Tongue (tissue), 2 donors: ENCODE data around the gene HS3ST4. TPM values are rescaled to one million over a fixed set of nuclear protein-coding genes. Genes with fewer than 3 reads are reported as not detected.
A peak's percentile ranks its signal among the peaks of the same experiment; 100 is the strongest.

Experiments
- DNase-seq: peaks from one replicate; pipeline ENCODE4 v3.0.0-alpha.2; 2015
- total RNA-seq: library from RNA; depleted of rRNA; stranded (reverse); fragments of >200 nt; gene quantifications from one replicate; pipeline ENCODE4 v1.2.3, GENCODE V29; 2014

Gene HS3ST4
- total RNA-seq, 1 donor from 2014 or later: 0.21 TPM

GRCh38 chr16:25828510-25828909 is 136.8 kb downstream of the HS3ST4 start:
- no peak for DNase-seq

- DNase-seq: no peak
Measured at GRCh38 chr16:25832291-25832690, 140.5 kb downstream of the HS3ST4 start.

- DNase-seq: no peak
Measured at GRCh38 chr16:25834101-25834500, 142.3 kb downstream of the HS3ST4 start.

- DNase-seq: no peak
Measured at GRCh38 chr16:25835126-25835525, 143.4 kb downstream of the HS3ST4 start.

GRCh38 chr16:25838724-25839186 is 147.0 kb downstream of the HS3ST4 start:
- peak; percentile 75 for DNase-seq

- DNase-seq: no peak
Measured at GRCh38 chr16:25841761-25842160, 150.0 kb downstream of the HS3ST4 start.

GRCh38 chr16:25845901-25846300 is 154.1 kb downstream of the HS3ST4 start:
- no peak for DNase-seq

GRCh38 chr16:25854141-25854540 is 162.4 kb downstream of the HS3ST4 start:
- DNase-seq: no peak

- no peak for DNase-seq
Measured at GRCh38 chr16:25855063-25855462, 163.3 kb downstream of the HS3ST4 start.

GRCh38 chr16:25855818-25856217 is 164.1 kb downstream of the HS3ST4 start:
- DNase-seq: no peak

- no peak for DNase-seq
Measured at GRCh38 chr16:25859645-25860044, 167.9 kb downstream of the HS3ST4 start.

- DNase-seq: no peak
Measured at GRCh38 chr16:25867041-25867440, 175.3 kb downstream of the HS3ST4 start.

GRCh38 chr16:25868106-25868505 is 176.3 kb downstream of the HS3ST4 start:
- DNase-seq: no peak

- no peak for DNase-seq
Measured at GRCh38 chr16:25868706-25869370, 177.1 kb downstream of the HS3ST4 start.

- no peak for DNase-seq
Measured at GRCh38 chr16:25872369-25873070, 180.8 kb downstream of the HS3ST4 start.

- DNase-seq: no peak
Measured at GRCh38 chr16:25874196-25874595, 182.4 kb downstream of the HS3ST4 start.

GRCh38 chr16:25875956-25876598 is 184.3 kb downstream of the HS3ST4 start:
- DNase-seq: no peak

- no peak for DNase-seq
Measured at GRCh38 chr16:25877103-25877502, 185.3 kb downstream of the HS3ST4 start.

- DNase-seq: no peak
Measured at GRCh38 chr16:25886598-25886997, 194.8 kb downstream of the HS3ST4 start.

- DNase-seq: peak; percentile 6
Measured at GRCh38 chr16:25888868-25889267, 197.1 kb downstream of the HS3ST4 start.

GRCh38 chr16:25893332-25893731 is 201.6 kb downstream of the HS3ST4 start:
- no peak for DNase-seq

- no peak for DNase-seq
Measured at GRCh38 chr16:25894093-25894492, 202.3 kb downstream of the HS3ST4 start.

GRCh38 chr16:25895380-25895779 is 203.6 kb downstream of the HS3ST4 start:
- DNase-seq: no peak
